ENCODE data around the gene ALKBH8.
"Not testable (repeated sequence)": the region's sequence is repeated elsewhere in the genome, so short reads cannot be mapped to it uniquely, and the experiment has no call there.

The ALKBH8 gene

GRCh38 chr11:107577346-107577711 is 11.8 kb upstream of the ALKBH8 start:
- DNase-seq (ENCODE audit: insufficient read length, low spot score) = no peak
- TF ChIP-seq TAF1 (IDR thresholded peaks at IDR 0.05; ENCODE audit: low read depth, low read length) (no peak), POLR2A (IDR thresholded peaks at IDR 0.05; ENCODE audit: low read depth, low read length) (no peak), PAX5 (IDR thresholded peaks at IDR 0.05; ENCODE audit: insufficient read depth, low read length, severe bottlenecking) (no peak), POU2F2 (IDR thresholded peaks at IDR 0.05; ENCODE audit: low read depth, low read length) (no peak), SPI1 (IDR thresholded peaks at IDR 0.05; ENCODE audit: low read depth, low read length) (no peak), POLR2AphosphoS5 (IDR thresholded peaks at IDR 0.05; ENCODE audit: low read depth, low read length) (no peak)
- no peak for FAIRE-seq

- FAIRE-seq (peak; percentile 65), DNase-seq (ENCODE audit: insufficient read length, low spot score) (peak; percentile 18)
Observed at GRCh38 chr11:107576497-107577345, 11.2 kb upstream of the ALKBH8 start.

GRCh38 chr11:107573438-107573837 is 7.9 kb upstream of the ALKBH8 start:
- no peak for FAIRE-seq
- TF ChIP-seq SPI1 (IDR thresholded peaks at IDR 0.05; ENCODE audit: low read depth, low read length) = no peak
- no peak for TF ChIP-seq POLR2AphosphoS5 (IDR thresholded peaks at IDR 0.05; ENCODE audit: low read depth, low read length)
- no peak for TF ChIP-seq POLR2A (IDR thresholded peaks at IDR 0.05; ENCODE audit: low read depth, low read length)
- TF ChIP-seq PAX5 (IDR thresholded peaks at IDR 0.05; ENCODE audit: insufficient read depth, low read length, severe bottlenecking) = no peak
- TF ChIP-seq POU2F2 (IDR thresholded peaks at IDR 0.05; ENCODE audit: low read depth, low read length) = no peak
- TF ChIP-seq TAF1 (IDR thresholded peaks at IDR 0.05; ENCODE audit: low read depth, low read length) = no peak

DNA sequence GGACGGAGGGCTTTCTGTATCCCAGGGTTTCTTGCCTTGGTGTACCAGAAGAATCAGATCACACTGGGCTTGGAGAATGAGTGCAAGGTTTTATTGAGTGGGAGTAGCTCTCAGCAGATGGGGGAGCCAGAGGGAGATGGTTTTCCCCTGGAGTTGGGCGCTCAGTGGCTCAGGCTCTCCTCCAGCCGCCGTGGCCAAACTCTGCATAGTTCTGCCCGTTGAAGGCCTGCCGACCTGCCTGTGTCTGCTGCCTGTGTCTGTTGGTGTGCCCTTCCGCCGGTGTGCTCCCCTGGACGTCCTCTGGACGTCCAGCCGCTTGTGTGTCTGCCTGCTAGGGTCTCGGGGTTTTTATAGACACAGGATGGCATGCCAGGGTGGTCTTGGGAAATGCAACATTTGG is 4.5 kb upstream of the ALKBH8 start:
- no peak for FAIRE-seq
- TF ChIP-seq SPI1 (IDR thresholded peaks at IDR 0.05; ENCODE audit: low read depth, low read length) = no peak
- no peak for DNase-seq (ENCODE audit: insufficient read length, low spot score)

More at GRCh38 chr11:107573438-107573837, 7.9 kb upstream of the ALKBH8 start:
- DNase-seq (ENCODE audit: insufficient read length, low spot score) = no peak

- TF ChIP-seq POU2F2 (IDR thresholded peaks at IDR 0.05; ENCODE audit: low read depth, low read length) = no peak
- TF ChIP-seq TAF1 (IDR thresholded peaks at IDR 0.05; ENCODE audit: low read depth, low read length) = no peak
- TF ChIP-seq POLR2AphosphoS5 (IDR thresholded peaks at IDR 0.05; ENCODE audit: low read depth, low read length) = no peak
- peak; percentile 37 for TF ChIP-seq SPI1 (IDR thresholded peaks at IDR 0.05; ENCODE audit: low read depth, low read length)
- no peak for DNase-seq (ENCODE audit: insufficient read length, low spot score)
- FAIRE-seq = peak; percentile 80
Observed at GRCh38 chr11:107567739-107568335, 2.3 kb upstream of the ALKBH8 start.

DNA sequence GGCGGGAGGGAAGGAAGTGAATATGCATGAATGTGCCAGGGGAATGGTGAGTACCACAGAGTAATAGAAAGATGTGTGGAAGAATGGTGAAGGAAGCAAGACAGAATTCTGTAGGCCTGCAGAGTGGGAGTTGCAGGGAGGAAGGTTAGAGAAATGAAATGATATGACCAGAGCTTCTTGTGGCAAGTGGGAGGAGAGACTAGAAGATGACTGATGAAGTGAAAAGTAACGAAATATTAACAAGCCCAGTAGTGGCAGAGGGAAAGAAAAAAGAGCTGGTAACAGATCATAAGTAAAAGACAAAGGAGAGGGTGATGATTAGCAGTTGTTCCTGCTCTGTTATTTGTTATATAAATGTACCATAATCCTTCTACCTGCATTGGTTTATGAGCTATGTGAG is 1.0 kb upstream of the ALKBH8 start:
- DNase-seq (ENCODE audit: insufficient read length, low spot score) (no peak), FAIRE-seq (no peak)
- TF ChIP-seq POLR2A (IDR thresholded peaks at IDR 0.05; ENCODE audit: low read depth, low read length) = no peak
- TF ChIP-seq POLR2AphosphoS5 (IDR thresholded peaks at IDR 0.05; ENCODE audit: low read depth, low read length) = no peak
- no peak for TF ChIP-seq PAX5 (IDR thresholded peaks at IDR 0.05; ENCODE audit: insufficient read depth, low read length, severe bottlenecking)
- TF ChIP-seq TAF1 (IDR thresholded peaks at IDR 0.05; ENCODE audit: low read depth, low read length) = no peak
- no peak for TF ChIP-seq SPI1 (IDR thresholded peaks at IDR 0.05; ENCODE audit: low read depth, low read length)
- no peak for TF ChIP-seq POU2F2 (IDR thresholded peaks at IDR 0.05; ENCODE audit: low read depth, low read length)

DNA sequence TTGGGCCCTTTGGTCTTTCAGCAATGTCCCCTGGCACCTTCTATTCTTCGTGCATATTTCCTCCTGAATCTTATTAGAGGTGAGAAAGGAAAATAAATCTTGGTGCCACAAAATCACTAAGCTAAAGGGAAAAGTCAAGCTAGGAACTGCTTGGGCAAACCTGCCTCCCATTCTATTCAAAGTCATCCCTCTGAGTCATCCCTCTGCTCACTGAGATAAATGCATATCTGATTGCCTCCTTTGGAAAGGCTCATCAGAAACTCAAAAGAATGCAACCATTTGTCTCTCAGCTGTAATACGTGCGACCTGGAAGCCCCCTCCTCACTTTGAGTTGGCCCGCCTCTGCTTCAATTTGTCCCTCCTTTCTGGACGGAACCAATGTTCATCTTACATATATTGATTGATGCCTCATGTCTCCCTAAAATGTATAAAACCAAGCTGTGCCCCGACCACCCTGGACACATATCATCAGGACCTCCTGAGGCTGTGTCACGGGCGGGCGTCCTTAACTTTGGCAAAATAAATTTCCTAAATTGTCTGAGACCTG is 493 bp upstream of the ALKBH8 start:
- not testable (repeated sequence) for DNase-seq (ENCODE audit: insufficient read length, low spot score)

GRCh38 chr11:107564877-107565218 is 687 bp downstream of the ALKBH8 start:
- FAIRE-seq (no peak), DNase-seq (ENCODE audit: insufficient read length, low spot score) (no peak)

More for the DNA sequence above, 493 bp upstream of the ALKBH8 start:
- not testable (repeated sequence) for FAIRE-seq

GRCh38 chr11:107563702-107564101 is 1.8 kb downstream of the ALKBH8 start:
- DNase-seq (ENCODE audit: insufficient read length, low spot score) (no peak), FAIRE-seq (peak; percentile 92)
- TF ChIP-seq POLR2AphosphoS5 (IDR thresholded peaks at IDR 0.05; ENCODE audit: low read depth, low read length) = no peak
- no peak for TF ChIP-seq POU2F2 (IDR thresholded peaks at IDR 0.05; ENCODE audit: low read depth, low read length)
- no peak for TF ChIP-seq PAX5 (IDR thresholded peaks at IDR 0.05; ENCODE audit: insufficient read depth, low read length, severe bottlenecking)
- TF ChIP-seq SPI1 (IDR thresholded peaks at IDR 0.05; ENCODE audit: low read depth, low read length) = no peak
- no peak for TF ChIP-seq POLR2A (IDR thresholded peaks at IDR 0.05; ENCODE audit: low read depth, low read length)
- TF ChIP-seq TAF1 (IDR thresholded peaks at IDR 0.05; ENCODE audit: low read depth, low read length) = no peak

More at GRCh38 chr11:107564877-107565218, 687 bp downstream of the ALKBH8 start:
- TF ChIP-seq PAX5 (IDR thresholded peaks at IDR 0.05; ENCODE audit: insufficient read depth, low read length, severe bottlenecking) = no peak
- TF ChIP-seq TAF1 (IDR thresholded peaks at IDR 0.05; ENCODE audit: low read depth, low read length) = no peak
- TF ChIP-seq POLR2A (IDR thresholded peaks at IDR 0.05; ENCODE audit: low read depth, low read length) = no peak
- no peak for TF ChIP-seq POLR2AphosphoS5 (IDR thresholded peaks at IDR 0.05; ENCODE audit: low read depth, low read length)
- TF ChIP-seq SPI1 (IDR thresholded peaks at IDR 0.05; ENCODE audit: low read depth, low read length) = no peak
- no peak for TF ChIP-seq POU2F2 (IDR thresholded peaks at IDR 0.05; ENCODE audit: low read depth, low read length)

- DNase-seq (ENCODE audit: insufficient read length, low spot score) = no peak
- TF ChIP-seq POLR2AphosphoS5 (IDR thresholded peaks at IDR 0.05; ENCODE audit: low read depth, low read length) (no peak), TAF1 (IDR thresholded peaks at IDR 0.05; ENCODE audit: low read depth, low read length) (no peak), POU2F2 (IDR thresholded peaks at IDR 0.05; ENCODE audit: low read depth, low read length) (no peak), PAX5 (IDR thresholded peaks at IDR 0.05; ENCODE audit: insufficient read depth, low read length, severe bottlenecking) (no peak), SPI1 (IDR thresholded peaks at IDR 0.05; ENCODE audit: low read depth, low read length) (no peak), POLR2A (IDR thresholded peaks at IDR 0.05; ENCODE audit: low read depth, low read length) (no peak)
- FAIRE-seq = peak; percentile 38
Observed at GRCh38 chr11:107562647-107563208, 2.8 kb downstream of the ALKBH8 start.

Measured in GM12891 (cell line).